PFSK-1 (cell line): Measurements from ENCODE around the gene KCNMB1.

Experiments
- FOXP2 ChIP-seq: optimal IDR thresholded peaks from 2 replicates; pipeline ENCODE3; 2011; ENCODE audit warnings: borderline replicate concordance, control low read depth, inconsistent platforms; ENCODE audit not compliant: insufficient read depth; ENCODE audit errors: extremely low read length, extremely low read depth
- POLR2AphosphoS5 ChIP-seq: IDR thresholded peaks from 2 replicates; pipeline ENCODE4 v1.6.1; 2012; ENCODE audit warnings: low read depth, mild to moderate bottlenecking, control low read depth, low read length, moderate library complexity
- SIN3A ChIP-seq: IDR thresholded peaks from 2 replicates; pipeline ENCODE4 v1.6.1; 2012; ENCODE audit warnings: mild to moderate bottlenecking, low read length, moderate library complexity, borderline replicate concordance; ENCODE audit not compliant: insufficient read depth
- TAF1 ChIP-seq: IDR thresholded peaks from 2 replicates; pipeline ENCODE4 v1.6.1; 2012; ENCODE audit warnings: low read length, control low read depth, borderline replicate concordance; ENCODE audit not compliant: insufficient read depth
- TF ChIP-seq, protein P1 (sequence below), 2 experiments: IDR thresholded peaks; 2 replicates each; pipeline versions ENCODE4 v1.6.1 to v1.8.0; 2011 to 2012; ENCODE audit warnings: low read depth in 2 of 2, low read length in 2 of 2, control low read depth in 1 of 2, inconsistent platforms in 1 of 2, mild to moderate bottlenecking in 1 of 2, moderate library complexity in 1 of 2; ENCODE audit not compliant: insufficient read depth in 1 of 2

Gene KCNMB1

DNA sequence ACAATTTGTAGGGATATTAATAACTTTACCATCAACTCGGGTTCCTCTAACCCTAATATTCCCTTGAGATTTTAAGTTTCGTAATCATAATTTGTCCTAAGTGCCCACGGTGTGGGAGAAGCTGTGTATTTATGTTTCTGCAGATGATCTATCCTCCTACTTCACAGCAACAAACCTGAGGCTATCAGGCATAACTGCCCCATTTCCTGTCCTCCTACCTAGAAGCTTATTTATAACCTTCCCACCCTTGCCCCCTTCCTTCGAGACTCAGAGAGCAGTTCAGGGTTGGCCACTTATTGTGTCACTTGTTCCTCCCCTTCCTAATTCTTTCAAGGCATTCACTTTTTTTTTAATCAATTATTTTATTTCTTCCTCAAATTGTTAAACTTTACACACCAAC is 62.0 kb downstream of the KCNMB1 start:
- TF ChIP-seq TAF1 (no peak), SIN3A (no peak), POLR2AphosphoS5 (no peak), FOXP2 (no peak)
- TF ChIP-seq, protein P1, sequence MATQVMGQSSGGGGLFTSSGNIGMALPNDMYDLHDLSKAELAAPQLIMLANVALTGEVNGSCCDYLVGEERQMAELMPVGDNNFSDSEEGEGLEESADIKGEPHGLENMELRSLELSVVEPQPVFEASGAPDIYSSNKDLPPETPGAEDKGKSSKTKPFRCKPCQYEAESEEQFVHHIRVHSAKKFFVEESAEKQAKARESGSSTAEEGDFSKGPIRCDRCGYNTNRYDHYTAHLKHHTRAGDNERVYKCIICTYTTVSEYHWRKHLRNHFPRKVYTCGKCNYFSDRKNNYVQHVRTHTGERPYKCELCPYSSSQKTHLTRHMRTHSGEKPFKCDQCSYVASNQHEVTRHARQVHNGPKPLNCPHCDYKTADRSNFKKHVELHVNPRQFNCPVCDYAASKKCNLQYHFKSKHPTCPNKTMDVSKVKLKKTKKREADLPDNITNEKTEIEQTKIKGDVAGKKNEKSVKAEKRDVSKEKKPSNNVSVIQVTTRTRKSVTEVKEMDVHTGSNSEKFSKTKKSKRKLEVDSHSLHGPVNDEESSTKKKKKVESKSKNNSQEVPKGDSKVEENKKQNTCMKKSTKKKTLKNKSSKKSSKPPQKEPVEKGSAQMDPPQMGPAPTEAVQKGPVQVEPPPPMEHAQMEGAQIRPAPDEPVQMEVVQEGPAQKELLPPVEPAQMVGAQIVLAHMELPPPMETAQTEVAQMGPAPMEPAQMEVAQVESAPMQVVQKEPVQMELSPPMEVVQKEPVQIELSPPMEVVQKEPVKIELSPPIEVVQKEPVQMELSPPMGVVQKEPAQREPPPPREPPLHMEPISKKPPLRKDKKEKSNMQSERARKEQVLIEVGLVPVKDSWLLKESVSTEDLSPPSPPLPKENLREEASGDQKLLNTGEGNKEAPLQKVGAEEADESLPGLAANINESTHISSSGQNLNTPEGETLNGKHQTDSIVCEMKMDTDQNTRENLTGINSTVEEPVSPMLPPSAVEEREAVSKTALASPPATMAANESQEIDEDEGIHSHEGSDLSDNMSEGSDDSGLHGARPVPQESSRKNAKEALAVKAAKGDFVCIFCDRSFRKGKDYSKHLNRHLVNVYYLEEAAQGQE (IDR thresholded peaks at IDR 0.05; ENCODE audit: insufficient read depth in 1 of 2, low read depth in 2 of 2, low read length in 2 of 2): no peak
